Lower leg skin (tissue), 3 donors: ENCODE data around the gene KCNA10.

Experiments used
- CTCF ChIP-seq, 3 donors: fragments of 450-650 bp; IDR thresholded peaks; one replicate each; pipeline ENCODE4 v1.5.1; 2016; ENCODE audit warnings: antibody characterized with exemption in 3 of 3, mild to moderate bottlenecking in 3 of 3, moderate library complexity in 2 of 3
- POLR2A ChIP-seq, 2 donors: fragments of 450-650 bp; IDR thresholded peaks; one replicate each; pipeline ENCODE4 v1.6.1; 2016 to 2017; ENCODE audit warnings: antibody characterized with exemption in 2 of 2, mild to moderate bottlenecking in 1 of 2, moderate library complexity in 1 of 2

- TF ChIP-seq POLR2A (IDR thresholded peaks at IDR 0.05) = no peak
- TF ChIP-seq CTCF (IDR thresholded peaks at IDR 0.05) = no peak
Observed at GRCh38 chr1:110524311-110525248, 5.6 kb upstream of the KCNA10 start.
